GM21576 (cell line): ENCODE results near the gene CRYBA1.
A peak's percentile ranks its signal among the peaks of the same experiment; 100 is the strongest.

ENCODE experiments used
- ATAC-seq: cut with Tn5 transposase; IDR thresholded peaks from one replicate; pipeline ENCODE4 v1.9.1; 2021; ENCODE audit warnings: mild to moderate bottlenecking, moderate library complexity; ENCODE audit not compliant: unreplicated experiment

The CRYBA1 gene

GRCh38 chr17:29278692-29279091, 32.0 kb downstream of the CRYBA1 start:
- no peak for ATAC-seq

- no peak for ATAC-seq
Measured at GRCh38 chr17:29279397-29280070, 32.9 kb downstream of the CRYBA1 start.

- ATAC-seq: no peak
Measured at GRCh38 chr17:29283496-29283895, 36.8 kb downstream of the CRYBA1 start.

- no peak for ATAC-seq
Measured at GRCh38 chr17:29283961-29284360, 37.3 kb downstream of the CRYBA1 start.

- no peak for ATAC-seq
Measured at GRCh38 chr17:29289852-29290251, 43.2 kb downstream of the CRYBA1 start.

GRCh38 chr17:29291163-29291752, 44.6 kb downstream of the CRYBA1 start:
- ATAC-seq: no peak

- ATAC-seq: no peak
Measured at GRCh38 chr17:29292071-29292991, 45.7 kb downstream of the CRYBA1 start.

GRCh38 chr17:29292992-29293889, 46.6 kb downstream of the CRYBA1 start:
- ATAC-seq: no peak

- ATAC-seq: peak; percentile 80
Measured at GRCh38 chr17:29293890-29294579, 47.4 kb downstream of the CRYBA1 start, which contains the start of gene NUFIP2. NUFIP2 (minus strand) TSS chr17:29294148; CDS start chr17:29294059, 89 bp downstream.

GRCh38 chr17:29294580-29294900, 47.9 kb downstream of the CRYBA1 start:
- ATAC-seq: no peak

GRCh38 chr17:29295420-29295819, 48.8 kb downstream of the CRYBA1 start:
- no peak for ATAC-seq

GRCh38 chr17:29299031-29299430, 52.4 kb downstream of the CRYBA1 start:
- ATAC-seq: no peak

- ATAC-seq: no peak
Measured at GRCh38 chr17:29303386-29303785, 56.7 kb downstream of the CRYBA1 start.
